ENCODE results near the gene EP400. TPM values are rescaled to one million over a fixed set of nuclear protein-coding genes. Genes with fewer than 3 reads are reported as not detected.

The EP400 gene
- total RNA-seq, 1 donor, result 14.7 TPM

- no peak overlapping the region for H3K4me3 ChIP-seq (ENCODE audit: low read depth, low read length)
- no peak for DNase-seq (ENCODE audit: low read depth)
- TF ChIP-seq, protein P1, sequence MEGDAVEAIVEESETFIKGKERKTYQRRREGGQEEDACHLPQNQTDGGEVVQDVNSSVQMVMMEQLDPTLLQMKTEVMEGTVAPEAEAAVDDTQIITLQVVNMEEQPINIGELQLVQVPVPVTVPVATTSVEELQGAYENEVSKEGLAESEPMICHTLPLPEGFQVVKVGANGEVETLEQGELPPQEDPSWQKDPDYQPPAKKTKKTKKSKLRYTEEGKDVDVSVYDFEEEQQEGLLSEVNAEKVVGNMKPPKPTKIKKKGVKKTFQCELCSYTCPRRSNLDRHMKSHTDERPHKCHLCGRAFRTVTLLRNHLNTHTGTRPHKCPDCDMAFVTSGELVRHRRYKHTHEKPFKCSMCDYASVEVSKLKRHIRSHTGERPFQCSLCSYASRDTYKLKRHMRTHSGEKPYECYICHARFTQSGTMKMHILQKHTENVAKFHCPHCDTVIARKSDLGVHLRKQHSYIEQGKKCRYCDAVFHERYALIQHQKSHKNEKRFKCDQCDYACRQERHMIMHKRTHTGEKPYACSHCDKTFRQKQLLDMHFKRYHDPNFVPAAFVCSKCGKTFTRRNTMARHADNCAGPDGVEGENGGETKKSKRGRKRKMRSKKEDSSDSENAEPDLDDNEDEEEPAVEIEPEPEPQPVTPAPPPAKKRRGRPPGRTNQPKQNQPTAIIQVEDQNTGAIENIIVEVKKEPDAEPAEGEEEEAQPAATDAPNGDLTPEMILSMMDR (IDR thresholded peaks at IDR 0.05; ENCODE audit: insufficient read depth, low read length), result no peak
These were observed 75.8 kb downstream of the EP400 start for GRCh38 chr12:132025526-132025925.

DNA sequence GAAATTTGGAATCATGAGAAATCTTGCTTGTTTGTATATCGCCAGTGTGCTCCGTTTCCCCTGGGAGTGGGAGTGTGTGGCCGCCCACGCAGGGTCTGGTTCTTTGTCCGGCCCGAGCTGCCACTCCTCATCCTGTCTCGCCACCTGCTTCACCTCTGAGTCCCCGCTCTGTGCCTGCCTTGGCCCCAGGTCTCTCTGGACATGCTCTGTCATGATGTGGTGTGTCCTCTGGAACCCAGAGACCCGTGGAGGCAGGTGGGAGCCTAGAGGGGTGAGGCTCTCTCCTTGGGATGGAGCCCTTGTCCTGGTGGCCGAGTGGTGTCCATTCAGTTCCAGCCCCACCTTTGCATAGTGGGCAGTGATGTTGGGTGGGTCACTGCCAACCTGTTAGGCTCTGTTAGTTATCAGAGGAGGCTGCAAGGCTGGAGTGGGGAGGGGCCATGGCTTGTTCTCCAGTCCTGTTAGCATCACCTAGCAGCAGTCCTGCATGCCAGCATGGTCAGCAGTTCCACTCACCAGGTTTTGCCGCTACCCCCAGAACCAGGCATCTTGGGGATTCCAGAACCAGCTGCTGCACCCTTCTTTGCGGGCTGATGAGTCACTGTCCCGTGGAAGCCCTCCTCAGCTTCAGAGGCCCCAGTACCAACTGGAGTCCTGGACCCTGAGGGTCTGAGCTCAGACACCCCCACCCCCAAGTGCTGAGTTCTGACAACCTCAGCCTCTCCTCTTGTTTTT lies 76.5 kb downstream of the EP400 start:
- no peak overlapping the region for H3K4me3 ChIP-seq (ENCODE audit: low read depth, low read length)
- TF ChIP-seq, protein P1 (IDR thresholded peaks at IDR 0.05; ENCODE audit: insufficient read depth, low read length), result no peak
- no peak for DNase-seq (ENCODE audit: low read depth)

- TF ChIP-seq, protein P1 (IDR thresholded peaks at IDR 0.05; ENCODE audit: insufficient read depth, low read length), result no peak
- H3K4me3 ChIP-seq (ENCODE audit: low read depth, low read length), result no peak overlapping the region
- DNase-seq (ENCODE audit: low read depth), result no peak
These were observed 77.2 kb downstream of the EP400 start for GRCh38 chr12:132026796-132027500.

GRCh38 chr12:132027636-132028035 lies 77.9 kb downstream of the EP400 start:
- no peak for DNase-seq (ENCODE audit: low read depth)
- H3K4me3 ChIP-seq (ENCODE audit: low read depth, low read length), result no peak overlapping the region
- TF ChIP-seq, protein P1 (IDR thresholded peaks at IDR 0.05; ENCODE audit: insufficient read depth, low read length), result no peak

- no peak for DNase-seq (ENCODE audit: low read depth)
- no peak overlapping the region for H3K4me3 ChIP-seq (ENCODE audit: low read depth, low read length)
- TF ChIP-seq, protein P1 (IDR thresholded peaks at IDR 0.05; ENCODE audit: insufficient read depth, low read length), result no peak
These were observed 78.4 kb downstream of the EP400 start for GRCh38 chr12:132028111-132028510.

- TF ChIP-seq, protein P1 (IDR thresholded peaks at IDR 0.05; ENCODE audit: insufficient read depth, low read length), result no peak
- DNase-seq (ENCODE audit: low read depth), result no peak
- H3K4me3 ChIP-seq (ENCODE audit: low read depth, low read length), result no peak overlapping the region
These were observed 80.0 kb downstream of the EP400 start for GRCh38 chr12:132029503-132030300.
